Loucy (cell line): ENCODE results near the gene FGD3.

ENCODE experiments used
- EZH2phosphoT487 ChIP-seq: fragments of 200-600 bp; IDR thresholded peaks from 2 replicates; pipeline ENCODE4 v1.6.1; 2018; ENCODE audit warnings: antibody characterized with exemption, mild to moderate bottlenecking, moderate library complexity, borderline replicate concordance
- TF ChIP-seq, protein P1 (sequence below): fragments of 200-600 bp; sonication (generic); conservative IDR thresholded peaks from 2 replicates; pipeline ENCODE4 v1.5.1; 2014; ENCODE audit warnings: mild to moderate bottlenecking, antibody characterized with exemption, low read length

DNA sequence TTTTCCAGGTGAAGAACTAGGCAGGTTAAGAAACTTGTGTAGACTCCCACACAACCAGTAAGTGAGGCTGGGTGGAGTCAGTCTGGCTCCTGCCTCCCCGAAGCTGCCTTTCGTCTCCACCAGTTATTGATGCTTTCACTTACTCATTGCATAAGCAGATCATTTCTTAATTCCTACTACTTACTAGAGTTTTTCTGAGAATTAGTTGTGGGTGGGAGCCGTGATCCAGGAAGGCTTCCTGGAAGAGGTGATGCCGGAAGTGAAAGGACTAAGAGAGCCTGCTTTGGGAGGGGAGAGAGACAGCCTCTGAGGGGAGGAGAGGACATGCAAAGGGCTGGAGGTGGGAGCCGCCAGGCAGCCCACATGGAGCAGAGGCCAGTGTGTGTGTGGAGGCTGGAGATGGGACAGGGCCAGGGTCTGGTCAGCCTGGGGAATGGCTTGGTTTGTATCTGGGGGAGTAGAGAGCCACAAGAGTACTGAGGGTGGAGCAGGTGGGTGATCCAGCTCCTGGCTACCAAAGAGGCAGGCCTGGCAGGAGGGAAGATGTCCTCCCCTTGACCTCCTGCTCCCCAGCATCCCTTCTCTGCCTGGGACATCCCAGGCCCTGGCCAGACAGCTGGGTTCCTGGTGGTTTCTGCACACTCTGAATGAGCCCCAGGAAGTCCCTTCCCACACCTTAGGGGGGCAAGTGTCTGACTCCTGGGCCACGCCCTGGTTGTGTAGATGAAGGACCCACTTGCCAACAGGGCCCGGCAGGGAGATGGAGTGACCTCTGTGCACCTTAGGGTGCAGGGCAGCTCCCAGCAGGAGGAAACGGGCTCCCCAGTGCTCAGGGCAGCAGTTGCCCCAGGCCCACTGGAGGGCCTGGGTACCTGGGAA, 136.5 kb downstream of the FGD3 start:
- TF ChIP-seq, protein P1, sequence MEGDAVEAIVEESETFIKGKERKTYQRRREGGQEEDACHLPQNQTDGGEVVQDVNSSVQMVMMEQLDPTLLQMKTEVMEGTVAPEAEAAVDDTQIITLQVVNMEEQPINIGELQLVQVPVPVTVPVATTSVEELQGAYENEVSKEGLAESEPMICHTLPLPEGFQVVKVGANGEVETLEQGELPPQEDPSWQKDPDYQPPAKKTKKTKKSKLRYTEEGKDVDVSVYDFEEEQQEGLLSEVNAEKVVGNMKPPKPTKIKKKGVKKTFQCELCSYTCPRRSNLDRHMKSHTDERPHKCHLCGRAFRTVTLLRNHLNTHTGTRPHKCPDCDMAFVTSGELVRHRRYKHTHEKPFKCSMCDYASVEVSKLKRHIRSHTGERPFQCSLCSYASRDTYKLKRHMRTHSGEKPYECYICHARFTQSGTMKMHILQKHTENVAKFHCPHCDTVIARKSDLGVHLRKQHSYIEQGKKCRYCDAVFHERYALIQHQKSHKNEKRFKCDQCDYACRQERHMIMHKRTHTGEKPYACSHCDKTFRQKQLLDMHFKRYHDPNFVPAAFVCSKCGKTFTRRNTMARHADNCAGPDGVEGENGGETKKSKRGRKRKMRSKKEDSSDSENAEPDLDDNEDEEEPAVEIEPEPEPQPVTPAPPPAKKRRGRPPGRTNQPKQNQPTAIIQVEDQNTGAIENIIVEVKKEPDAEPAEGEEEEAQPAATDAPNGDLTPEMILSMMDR, result no peak
- TF ChIP-seq EZH2phosphoT487, result no peak
